Adrenal gland (tissue), 12 donors: Measurements from ENCODE around the gene SYK. TPM values are rescaled to one million over a fixed set of nuclear protein-coding genes. Genes with fewer than 3 reads are reported as not detected.

Source experiments
- DNase-seq, 7 donors: peaks; one replicate each; pipeline ENCODE4 v3.0.0-alpha.2; 2019 to 2020
- H3K27ac ChIP-seq, 5 donors: fragments of 200-600 bp; sonication (generic) in 4 of 5; 1 replicate in 3 of 5; 2 replicates in 2 of 5; pipeline versions ENCODE4 v1.5.1 to v1.8.0; 2016 to 2020; ENCODE audit warnings: mild to moderate bottlenecking in 1 of 5
- H3K27me3 ChIP-seq: fragments of 200-600 bp; 2 replicates; pipeline ENCODE4 v1.8.0; 2021
- H3K36me3 ChIP-seq, 2 donors: fragments of 200-600 bp; replicated peaks in 1 of 2; 1 replicate in 1 of 2; 2 replicates in 1 of 2; pipeline versions ENCODE4 v1.5.1 to v1.8.0; 2018 to 2022
- H3K4me1 ChIP-seq, 2 donors: fragments of 200-600 bp; replicated peaks in 1 of 2; 1 replicate in 1 of 2; 2 replicates in 1 of 2; pipeline versions ENCODE4 v1.5.1 to v1.8.0; 2018 to 2021
- H3K4me3 ChIP-seq, 4 donors: fragments of 200-600 bp; sonication (generic) in 3 of 4; one replicate each; pipeline ENCODE4 v1.5.1; 2016 to 2018
- H3K9me3 ChIP-seq, 3 donors: fragments of 200-600 bp; sonication (generic) in 1 of 3; replicated peaks in 1 of 3; 1 replicate in 2 of 3; 2 replicates in 1 of 3; pipeline versions ENCODE4 v1.5.1 to v1.8.0; 2016 to 2021
- CTCF ChIP-seq, 6 experiments: fragments of 450-650 bp in 4 of 6; fragments of 200-600 bp in 2 of 6; sonication (generic) in 1 of 6; IDR thresholded peaks; 1 replicate in 5 of 6; 2 replicates in 1 of 6; pipeline versions ENCODE4 v1.5.1 to v1.8.0; 2016 to 2021; ENCODE audit warnings: antibody characterized with exemption in 6 of 6, mild to moderate bottlenecking in 2 of 6, moderate library complexity in 1 of 6
- POLR2A ChIP-seq, 2 donors: fragments of 450-650 bp; IDR thresholded peaks; one replicate each; pipeline ENCODE4 v1.6.1; 2017; ENCODE audit warnings: antibody characterized with exemption in 2 of 2, mild to moderate bottlenecking in 2 of 2, moderate library complexity in 1 of 2
- WGBS, 4 donors: extraction: QIAGEN DNeasy Blood & Tissue Kit in 2 of 4; methylation state at CpG; one replicate each; pipeline versions ENCODE4 v1.1.5 to v1.1.7; 2013 to 2017; 5-methylcytosine and 5-hydroxymethylcytosine counted together
- intact Hi-C, 2 donors: fragments of 100-400 bp; cut with DNase I; formaldehyde crosslinking; loops; one replicate each; pipeline versions ENCODE4 v1.14.1 to v1.15.0; 2022 to 2023
- polyA plus RNA-seq, 3 donors: library from polyadenylated mRNA; stranded (reverse); fragments of 200-250 nt in 2 of 3; fragments of 350-450 nt in 1 of 3; fragmentation: Illumina TruSeq in 1 of 3; extraction: RNeasy Lipid Tissue Mini Kit (QIAGEN cat#74804) in 1 of 3; gene quantifications; one replicate each; pipeline ENCODE4 v1.2.3, GENCODE V29; 2013 to 2014
- total RNA-seq, 9 donors: library from RNA; depleted of rRNA in 4 of 9; stranded (reverse); fragments of >200 nt in 4 of 9; fragments of 120-200 nt in 1 of 9; fragmentation: NEBNext Ultra II Directional in 1 of 9; extraction: Animal tissue kit (Norgen Biotek cat#: 25700) in 1 of 9; gene quantifications; one replicate each; pipeline versions ENCODE4 v1.1.0 to v1.2.4, GENCODE V29; 2013 to 2023
- donor health status: healthy with polysubstance abuse.
- donor health status: Bipolar disorder and iron deficiency.
- donor health status: DM: yes; HTN: yes; CAD: no.
- donor health status: DM: no; HTN: no; CAD: no.
- donor health status: DM: no; HTN: no; CAD: no.
- donor health status: DM: yes; HTN: yes; CAD: no.

Gene SYK
- total and polyA plus RNA-seq, 12 donors, result 2.0 to 21.5 (median 14.1) TPM

- WGBS, 4 donors, result 51 to 73% (median 70%) methylated on average over 2 of the region's 2 CpGs
- intact Hi-C loops, result no loop called here
- no peaks in the 10 kb centered on the region for H3K4me1 ChIP-seq
Measured at GRCh38 chr9:90838098-90838497, 36.5 kb downstream of the SYK start.

GRCh38 chr9:90838581-90839154, 37.0 kb downstream of the SYK start:
- WGBS, 4 donors, result 81 to 86% (median 83%) methylated on average over 6 of the region's 6 CpGs
- no peak overlapping the region for H3K4me3 ChIP-seq

More at GRCh38 chr9:90838098-90838497, 36.5 kb downstream of the SYK start:
- no peaks in the 10 kb centered on the region for H3K9me3 ChIP-seq
- no peak for TF ChIP-seq CTCF (IDR thresholded peaks at IDR 0.05)
- TF ChIP-seq POLR2A (IDR thresholded peaks at IDR 0.05), result no peak
- no peak overlapping the region for H3K4me3 ChIP-seq
- H3K36me3 ChIP-seq, result no peaks in the 10 kb centered on the region
- no peak overlapping the region for H3K27ac ChIP-seq
- no peaks in the 10 kb centered on the region for H3K27me3 ChIP-seq
- DNase-seq, result no peak

GRCh38 chr9:90839183-90839728, 37.6 kb downstream of the SYK start:
- DNase-seq, result no peak
- Histone ChIP-seq H3K4me3 (no peak overlapping the region), H3K36me3 (no peaks in the 10 kb centered on the region), H3K4me1 (no peaks in the 10 kb centered on the region), H3K27ac (no peak overlapping the region), H3K27me3 (no peaks in the 10 kb centered on the region), H3K9me3 (no peaks in the 10 kb centered on the region)
- intact Hi-C loops, result no loop called here
- no peak for TF ChIP-seq POLR2A (IDR thresholded peaks at IDR 0.05)
- no peak for TF ChIP-seq CTCF (IDR thresholded peaks at IDR 0.05)
- 64 to 74% (median 68%) methylated on average over 7 of the region's 7 CpGs for WGBS, 4 donors

More at GRCh38 chr9:90838581-90839154, 37.0 kb downstream of the SYK start:
- Histone ChIP-seq H3K27me3 (no peaks in the 10 kb centered on the region), H3K4me1 (no peaks in the 10 kb centered on the region), H3K9me3 (no peaks in the 10 kb centered on the region), H3K36me3 (no peaks in the 10 kb centered on the region), H3K27ac (no peak overlapping the region)
- intact Hi-C loops, result no loop called here
- TF ChIP-seq CTCF (IDR thresholded peaks at IDR 0.05) (no peak), POLR2A (IDR thresholded peaks at IDR 0.05) (no peak)
- DNase-seq, result no peak

- DNase-seq, result no peak
- H3K4me3 ChIP-seq, result no peak overlapping the region
- no peak overlapping the region for H3K27ac ChIP-seq
- TF ChIP-seq POLR2A (IDR thresholded peaks at IDR 0.05), result no peak
- no peak for TF ChIP-seq CTCF (IDR thresholded peaks at IDR 0.05)
- intact Hi-C loops, result no loop called here
- no peaks in the 10 kb centered on the region for H3K9me3 ChIP-seq
- no peaks in the 10 kb centered on the region for H3K36me3 ChIP-seq
- no peaks in the 10 kb centered on the region for H3K4me1 ChIP-seq
- 78 to 89% (median 83%) methylated on average over 5 of the region's 5 CpGs for WGBS, 4 donors
- no peaks in the 10 kb centered on the region for H3K27me3 ChIP-seq
Measured at GRCh38 chr9:90840696-90841095, 39.1 kb downstream of the SYK start.
